ENCODE data around the gene AUTS2. TPM values are rescaled to one million over a fixed set of nuclear protein-coding genes. Genes with fewer than 3 reads are reported as not detected.
A peak's percentile ranks its signal among the peaks of the same experiment; 100 is the strongest.

Gene AUTS2
- total and polyA plus RNA-seq, 2 of the 8 experiments (the other 6 are each of a cell fraction or from before 2014, with no cell fraction given), result 25.9 to 101 TPM

DNA sequence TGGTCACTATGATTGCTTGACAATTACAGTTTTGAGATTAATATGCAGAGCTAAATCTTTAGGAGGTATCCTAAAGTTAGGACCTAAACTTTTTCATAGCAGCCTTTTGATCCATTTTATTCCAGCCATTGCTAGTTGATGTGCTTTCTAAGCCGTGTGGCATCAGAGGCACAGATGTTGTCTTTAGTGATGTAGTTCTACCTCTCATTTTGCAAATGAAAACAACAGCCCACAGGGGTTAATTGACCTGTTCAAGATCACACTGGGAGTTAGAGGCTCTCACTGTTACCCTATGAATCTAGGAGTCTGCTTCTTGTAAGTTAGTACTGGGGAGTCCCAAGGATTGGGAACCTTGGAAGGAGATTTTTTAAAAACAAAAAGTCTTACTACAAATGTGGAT lies 10.6 kb downstream of the AUTS2 start (continued):
- TF ChIP-seq, protein P1, sequence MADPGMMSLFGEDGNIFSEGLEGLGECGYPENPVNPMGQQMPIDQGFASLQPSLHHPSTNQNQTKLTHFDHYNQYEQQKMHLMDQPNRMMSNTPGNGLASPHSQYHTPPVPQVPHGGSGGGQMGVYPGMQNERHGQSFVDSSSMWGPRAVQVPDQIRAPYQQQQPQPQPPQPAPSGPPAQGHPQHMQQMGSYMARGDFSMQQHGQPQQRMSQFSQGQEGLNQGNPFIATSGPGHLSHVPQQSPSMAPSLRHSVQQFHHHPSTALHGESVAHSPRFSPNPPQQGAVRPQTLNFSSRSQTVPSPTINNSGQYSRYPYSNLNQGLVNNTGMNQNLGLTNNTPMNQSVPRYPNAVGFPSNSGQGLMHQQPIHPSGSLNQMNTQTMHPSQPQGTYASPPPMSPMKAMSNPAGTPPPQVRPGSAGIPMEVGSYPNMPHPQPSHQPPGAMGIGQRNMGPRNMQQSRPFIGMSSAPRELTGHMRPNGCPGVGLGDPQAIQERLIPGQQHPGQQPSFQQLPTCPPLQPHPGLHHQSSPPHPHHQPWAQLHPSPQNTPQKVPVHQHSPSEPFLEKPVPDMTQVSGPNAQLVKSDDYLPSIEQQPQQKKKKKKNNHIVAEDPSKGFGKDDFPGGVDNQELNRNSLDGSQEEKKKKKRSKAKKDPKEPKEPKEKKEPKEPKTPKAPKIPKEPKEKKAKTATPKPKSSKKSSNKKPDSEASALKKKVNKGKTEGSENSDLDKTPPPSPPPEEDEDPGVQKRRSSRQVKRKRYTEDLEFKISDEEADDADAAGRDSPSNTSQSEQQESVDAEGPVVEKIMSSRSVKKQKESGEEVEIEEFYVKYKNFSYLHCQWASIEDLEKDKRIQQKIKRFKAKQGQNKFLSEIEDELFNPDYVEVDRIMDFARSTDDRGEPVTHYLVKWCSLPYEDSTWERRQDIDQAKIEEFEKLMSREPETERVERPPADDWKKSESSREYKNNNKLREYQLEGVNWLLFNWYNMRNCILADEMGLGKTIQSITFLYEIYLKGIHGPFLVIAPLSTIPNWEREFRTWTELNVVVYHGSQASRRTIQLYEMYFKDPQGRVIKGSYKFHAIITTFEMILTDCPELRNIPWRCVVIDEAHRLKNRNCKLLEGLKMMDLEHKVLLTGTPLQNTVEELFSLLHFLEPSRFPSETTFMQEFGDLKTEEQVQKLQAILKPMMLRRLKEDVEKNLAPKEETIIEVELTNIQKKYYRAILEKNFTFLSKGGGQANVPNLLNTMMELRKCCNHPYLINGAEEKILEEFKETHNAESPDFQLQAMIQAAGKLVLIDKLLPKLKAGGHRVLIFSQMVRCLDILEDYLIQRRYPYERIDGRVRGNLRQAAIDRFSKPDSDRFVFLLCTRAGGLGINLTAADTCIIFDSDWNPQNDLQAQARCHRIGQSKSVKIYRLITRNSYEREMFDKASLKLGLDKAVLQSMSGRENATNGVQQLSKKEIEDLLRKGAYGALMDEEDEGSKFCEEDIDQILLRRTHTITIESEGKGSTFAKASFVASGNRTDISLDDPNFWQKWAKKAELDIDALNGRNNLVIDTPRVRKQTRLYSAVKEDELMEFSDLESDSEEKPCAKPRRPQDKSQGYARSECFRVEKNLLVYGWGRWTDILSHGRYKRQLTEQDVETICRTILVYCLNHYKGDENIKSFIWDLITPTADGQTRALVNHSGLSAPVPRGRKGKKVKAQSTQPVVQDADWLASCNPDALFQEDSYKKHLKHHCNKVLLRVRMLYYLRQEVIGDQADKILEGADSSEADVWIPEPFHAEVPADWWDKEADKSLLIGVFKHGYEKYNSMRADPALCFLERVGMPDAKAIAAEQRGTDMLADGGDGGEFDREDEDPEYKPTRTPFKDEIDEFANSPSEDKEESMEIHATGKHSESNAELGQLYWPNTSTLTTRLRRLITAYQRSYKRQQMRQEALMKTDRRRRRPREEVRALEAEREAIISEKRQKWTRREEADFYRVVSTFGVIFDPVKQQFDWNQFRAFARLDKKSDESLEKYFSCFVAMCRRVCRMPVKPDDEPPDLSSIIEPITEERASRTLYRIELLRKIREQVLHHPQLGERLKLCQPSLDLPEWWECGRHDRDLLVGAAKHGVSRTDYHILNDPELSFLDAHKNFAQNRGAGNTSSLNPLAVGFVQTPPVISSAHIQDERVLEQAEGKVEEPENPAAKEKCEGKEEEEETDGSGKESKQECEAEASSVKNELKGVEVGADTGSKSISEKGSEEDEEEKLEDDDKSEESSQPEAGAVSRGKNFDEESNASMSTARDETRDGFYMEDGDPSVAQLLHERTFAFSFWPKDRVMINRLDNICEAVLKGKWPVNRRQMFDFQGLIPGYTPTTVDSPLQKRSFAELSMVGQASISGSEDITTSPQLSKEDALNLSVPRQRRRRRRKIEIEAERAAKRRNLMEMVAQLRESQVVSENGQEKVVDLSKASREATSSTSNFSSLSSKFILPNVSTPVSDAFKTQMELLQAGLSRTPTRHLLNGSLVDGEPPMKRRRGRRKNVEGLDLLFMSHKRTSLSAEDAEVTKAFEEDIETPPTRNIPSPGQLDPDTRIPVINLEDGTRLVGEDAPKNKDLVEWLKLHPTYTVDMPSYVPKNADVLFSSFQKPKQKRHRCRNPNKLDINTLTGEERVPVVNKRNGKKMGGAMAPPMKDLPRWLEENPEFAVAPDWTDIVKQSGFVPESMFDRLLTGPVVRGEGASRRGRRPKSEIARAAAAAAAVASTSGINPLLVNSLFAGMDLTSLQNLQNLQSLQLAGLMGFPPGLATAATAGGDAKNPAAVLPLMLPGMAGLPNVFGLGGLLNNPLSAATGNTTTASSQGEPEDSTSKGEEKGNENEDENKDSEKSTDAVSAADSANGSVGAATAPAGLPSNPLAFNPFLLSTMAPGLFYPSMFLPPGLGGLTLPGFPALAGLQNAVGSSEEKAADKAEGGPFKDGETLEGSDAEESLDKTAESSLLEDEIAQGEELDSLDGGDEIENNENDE (IDR thresholded peaks at IDR 0.05; ENCODE audit: insufficient replicate concordance, low read length), result no peak
- TF ChIP-seq POLR2AphosphoS5 (IDR thresholded peaks at IDR 0.05; ENCODE audit: low read depth, low read length) (peak; percentile 78; the same call in 1 of the 2 replicates), POLR2A (IDR thresholded peaks at IDR 0.05; ENCODE audit: control extremely low read depth in 1 of 2, low read depth in 2 of 2, low read length in 2 of 2) (no peak), JUN (IDR thresholded peaks at IDR 0.05; ENCODE audit: low read depth, low read length) (no peak), NANOG (IDR thresholded peaks at IDR 0.05; ENCODE audit: insufficient read depth, low read depth, low read length, poor library complexity, severe bottlenecking) (peak; percentile 98), EGR1 (IDR thresholded peaks at IDR 0.05; ENCODE audit: borderline replicate concordance, low read depth, low read length) (0 out of 2 replicates have a peak, but pooled peaks have one; percentile 10), TEAD4 (IDR thresholded peaks at IDR 0.05; ENCODE audit: low read depth, low read length) (no peak), CEBPB (IDR thresholded peaks at IDR 0.05; ENCODE audit: low read depth, low read length) (no peak), SIN3A (conservative IDR thresholded peaks at IDR 0.05 in 1 of 2, IDR thresholded peaks at IDR 0.05 in 1 of 2; ENCODE audit: low read depth in 1 of 2, low read length in 2 of 2) (no peak), SRF (IDR thresholded peaks at IDR 0.05; ENCODE audit: low read depth, low read length) (no peak), TCF12 (IDR thresholded peaks at IDR 0.05; ENCODE audit: low read depth, low read length) (peak; percentile 98), CBX8 (IDR thresholded peaks at IDR 0.05; ENCODE audit: borderline replicate concordance, low read depth, low read length) (no peak), GTF2F1 (IDR thresholded peaks at IDR 0.05; ENCODE audit: borderline replicate concordance, low read depth, low read length) (no peak)
